Measurements from ENCODE around the gene MADD.

MADD gene

DNA sequence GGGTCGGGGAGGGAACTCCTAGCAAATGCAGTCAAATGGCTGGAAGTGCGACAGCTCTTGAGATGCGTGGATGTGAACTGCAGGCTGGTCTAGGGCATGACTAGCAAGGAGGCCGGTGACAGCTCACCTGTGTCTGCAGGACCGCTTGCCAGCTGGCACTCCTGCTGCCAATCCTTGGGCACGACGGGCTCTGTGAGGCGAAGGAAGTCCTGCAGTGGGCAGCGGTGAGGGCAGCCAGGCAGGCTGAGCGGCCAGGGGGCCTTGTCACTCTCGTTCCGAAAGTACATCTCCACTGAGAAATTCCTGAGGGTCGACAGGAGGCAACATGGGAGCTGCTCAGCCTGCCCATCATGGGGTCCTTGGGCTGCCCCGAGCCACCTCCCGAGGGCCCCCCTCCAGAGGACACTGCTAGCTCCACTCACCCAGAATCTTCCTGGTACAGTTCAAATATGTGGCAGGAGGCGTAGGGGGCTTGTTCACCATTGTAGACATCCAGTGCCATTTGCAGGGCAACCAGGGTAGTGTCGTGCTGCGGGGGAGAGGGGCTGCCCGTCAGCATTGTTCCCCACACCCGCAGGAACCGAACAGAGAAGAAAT, 27.2 kb upstream of the MADD start:
- no peak for DNase-seq (ENCODE audit: low read depth)
- TF ChIP-seq, protein P1, sequence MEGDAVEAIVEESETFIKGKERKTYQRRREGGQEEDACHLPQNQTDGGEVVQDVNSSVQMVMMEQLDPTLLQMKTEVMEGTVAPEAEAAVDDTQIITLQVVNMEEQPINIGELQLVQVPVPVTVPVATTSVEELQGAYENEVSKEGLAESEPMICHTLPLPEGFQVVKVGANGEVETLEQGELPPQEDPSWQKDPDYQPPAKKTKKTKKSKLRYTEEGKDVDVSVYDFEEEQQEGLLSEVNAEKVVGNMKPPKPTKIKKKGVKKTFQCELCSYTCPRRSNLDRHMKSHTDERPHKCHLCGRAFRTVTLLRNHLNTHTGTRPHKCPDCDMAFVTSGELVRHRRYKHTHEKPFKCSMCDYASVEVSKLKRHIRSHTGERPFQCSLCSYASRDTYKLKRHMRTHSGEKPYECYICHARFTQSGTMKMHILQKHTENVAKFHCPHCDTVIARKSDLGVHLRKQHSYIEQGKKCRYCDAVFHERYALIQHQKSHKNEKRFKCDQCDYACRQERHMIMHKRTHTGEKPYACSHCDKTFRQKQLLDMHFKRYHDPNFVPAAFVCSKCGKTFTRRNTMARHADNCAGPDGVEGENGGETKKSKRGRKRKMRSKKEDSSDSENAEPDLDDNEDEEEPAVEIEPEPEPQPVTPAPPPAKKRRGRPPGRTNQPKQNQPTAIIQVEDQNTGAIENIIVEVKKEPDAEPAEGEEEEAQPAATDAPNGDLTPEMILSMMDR (conservative IDR thresholded peaks at IDR 0.05; ENCODE audit: control insufficient read depth, insufficient read depth, low read depth, low read length) = no peak
- H3K4me3 ChIP-seq (ENCODE audit: control insufficient read depth, low read depth, low read length) = no peak overlapping the region

DNA sequence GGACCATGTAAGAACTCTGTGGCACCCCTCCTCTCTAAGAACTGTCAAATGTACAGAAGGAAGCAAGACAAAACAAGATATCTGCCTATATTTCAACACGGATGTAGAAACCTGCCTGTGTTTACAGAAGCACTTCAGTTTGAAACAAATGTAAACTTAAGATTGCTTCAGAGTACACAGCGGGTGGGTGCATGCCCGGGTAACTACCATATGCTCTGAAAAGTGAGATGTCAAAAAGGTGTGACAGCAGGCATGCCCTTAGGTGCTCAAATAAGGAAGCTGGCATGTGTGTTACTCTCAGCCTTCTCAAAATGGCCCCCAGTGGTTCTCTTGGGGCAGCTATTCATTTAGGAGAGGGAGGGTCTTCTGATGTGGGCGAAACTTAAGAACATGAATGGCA, 26.5 kb upstream of the MADD start:
- no peak overlapping the region for H3K4me3 ChIP-seq (ENCODE audit: control insufficient read depth, low read depth, low read length)
- no peak for DNase-seq (ENCODE audit: low read depth)
- TF ChIP-seq, protein P1 (conservative IDR thresholded peaks at IDR 0.05; ENCODE audit: control insufficient read depth, insufficient read depth, low read depth, low read length) = no peak

DNA sequence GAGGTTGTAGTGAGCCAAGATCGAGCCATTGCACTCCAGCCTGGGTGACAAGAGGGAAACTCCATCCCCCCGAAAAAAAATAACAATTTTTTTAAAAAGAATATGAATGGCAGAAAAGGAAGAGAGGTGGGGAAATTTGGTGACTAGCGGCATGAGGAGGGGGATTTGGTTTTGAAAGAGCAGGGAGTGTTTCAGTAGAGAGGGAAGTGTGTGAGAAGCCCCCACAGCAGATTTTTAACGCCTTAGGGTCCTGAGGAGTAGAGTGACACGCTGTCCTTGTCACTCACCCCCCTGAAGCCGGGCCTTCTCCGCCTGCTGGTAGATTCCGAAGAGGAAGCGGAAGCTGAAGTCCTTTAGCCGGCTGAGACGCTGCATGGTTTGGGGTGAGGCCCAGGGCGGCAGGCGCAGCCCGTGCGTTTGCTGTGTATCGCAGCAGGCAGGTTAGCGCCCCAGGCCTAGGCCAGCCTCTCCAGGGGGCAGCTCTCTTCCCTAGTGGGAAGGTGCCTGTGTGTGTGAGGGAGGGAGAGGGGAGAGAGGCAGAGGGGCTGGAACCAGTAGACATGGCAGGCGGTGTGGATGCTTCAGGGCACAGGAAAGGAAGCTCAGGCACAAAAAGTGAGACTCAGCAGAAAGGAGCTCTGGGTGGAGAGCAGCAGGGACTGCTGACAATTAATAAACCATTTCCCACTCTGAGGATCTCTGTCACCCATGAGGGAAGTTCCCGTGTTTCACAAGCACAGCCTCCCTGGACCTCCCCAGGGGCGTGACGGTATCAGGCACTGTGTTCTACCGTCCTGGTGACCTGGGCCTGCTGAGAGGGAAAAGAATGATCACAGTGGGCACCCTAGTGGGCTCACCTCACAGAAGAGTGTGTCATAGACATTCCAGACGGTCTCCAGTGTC, 25.2 kb upstream of the MADD start:
- no peak overlapping the region for H3K4me3 ChIP-seq (ENCODE audit: control insufficient read depth, low read depth, low read length)
- DNase-seq (ENCODE audit: low read depth) = no peak
- TF ChIP-seq, protein P1 (conservative IDR thresholded peaks at IDR 0.05; ENCODE audit: control insufficient read depth, insufficient read depth, low read depth, low read length) = no peak

DNA sequence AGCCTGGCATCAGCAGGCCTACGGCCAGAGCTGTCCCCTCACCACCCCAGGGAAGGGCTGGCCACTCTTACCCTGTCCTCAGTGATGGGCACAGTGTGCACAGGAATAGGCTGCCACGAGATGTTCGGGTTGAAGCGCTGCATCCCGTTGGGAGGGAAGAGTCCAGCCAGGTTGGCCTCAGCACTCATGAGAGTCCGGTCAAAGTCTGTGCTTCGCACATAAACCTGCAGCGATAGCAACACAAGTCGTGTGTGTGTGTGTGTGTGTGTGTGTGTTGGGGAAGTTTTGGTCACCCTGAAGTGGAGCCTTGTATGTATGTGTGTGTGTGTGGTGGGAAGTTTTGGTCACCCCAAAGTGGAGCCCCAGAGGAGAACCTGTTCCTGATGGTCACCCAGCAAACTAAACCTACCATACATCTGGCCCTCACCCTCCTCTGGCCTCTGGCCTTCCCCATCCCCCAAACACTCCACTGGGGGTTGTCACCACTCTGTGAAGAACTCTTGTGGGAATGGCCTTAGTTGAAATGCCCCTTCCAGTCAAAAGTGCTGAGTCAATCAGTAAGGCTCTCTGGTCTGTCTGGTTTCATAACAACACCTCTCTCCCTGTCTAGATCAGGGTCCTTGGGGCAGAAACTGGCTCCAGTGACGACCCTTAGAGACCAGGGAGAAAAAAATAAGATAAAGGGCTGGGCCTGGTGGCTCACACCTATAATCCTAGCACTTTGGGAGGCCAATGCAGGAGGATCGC, 24.1 kb upstream of the MADD start:
- TF ChIP-seq, protein P1 (conservative IDR thresholded peaks at IDR 0.05; ENCODE audit: control insufficient read depth, insufficient read depth, low read depth, low read length) = no peak
- no peak for DNase-seq (ENCODE audit: low read depth)
- H3K4me3 ChIP-seq (ENCODE audit: control insufficient read depth, low read depth, low read length) = no peak overlapping the region

DNA sequence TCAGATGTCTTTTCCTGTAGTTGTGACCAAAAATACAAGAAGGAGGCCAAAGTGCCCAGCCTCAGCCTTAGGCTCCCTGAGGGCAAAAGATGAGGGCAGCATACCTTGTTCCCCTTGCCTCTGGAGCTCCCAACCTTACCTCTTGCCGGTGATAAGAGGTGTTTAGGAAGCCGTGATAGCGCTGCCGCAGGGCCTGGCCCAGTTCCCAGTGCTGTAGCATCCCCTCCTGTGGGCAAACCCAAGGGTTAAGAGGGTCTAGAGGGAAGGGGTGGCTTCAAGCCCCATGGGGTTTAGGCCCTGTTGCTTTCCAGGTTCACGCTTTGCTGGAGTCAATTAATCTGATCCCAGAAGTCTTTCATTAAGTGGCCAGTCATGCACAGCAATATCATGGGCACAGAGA, 22.4 kb upstream of the MADD start:
- no peak for DNase-seq (ENCODE audit: low read depth)
- no peak overlapping the region for H3K4me3 ChIP-seq (ENCODE audit: control insufficient read depth, low read depth, low read length)
- TF ChIP-seq, protein P1 (conservative IDR thresholded peaks at IDR 0.05; ENCODE audit: control insufficient read depth, insufficient read depth, low read depth, low read length) = no peak

DNA sequence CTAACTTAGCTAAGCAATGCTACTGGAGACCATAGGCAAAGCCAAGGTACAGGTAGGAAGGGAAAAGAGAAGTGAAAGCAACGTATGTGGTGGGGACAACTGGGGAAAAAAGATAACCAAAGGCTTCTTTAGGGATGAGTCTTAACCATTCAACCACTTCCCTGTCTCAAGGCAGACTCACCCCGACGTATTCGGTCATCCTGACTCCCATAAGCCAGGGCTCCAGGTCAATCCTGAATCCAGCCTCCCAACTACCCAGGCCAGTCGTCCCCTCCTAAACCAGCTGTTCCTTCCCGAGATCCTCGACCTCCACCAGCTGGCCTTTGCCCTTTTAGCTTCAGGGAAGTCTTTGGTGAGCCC, 21.6 kb upstream of the MADD start:
- TF ChIP-seq, protein P1 (conservative IDR thresholded peaks at IDR 0.05; ENCODE audit: control insufficient read depth, insufficient read depth, low read depth, low read length) = no peak
- peak overlapping the region; percentile 97 for H3K4me3 ChIP-seq (ENCODE audit: control insufficient read depth, low read depth, low read length)
- DNase-seq (ENCODE audit: low read depth) = peak; percentile 61
